Endothelial cell of umbilical vein (primary cell): ENCODE data around the gene NFYC. TPM values are rescaled to one million over a fixed set of nuclear protein-coding genes. Genes with fewer than 3 reads are reported as not detected.

ENCODE experiments used
- BruUV-seq: library from RNA; stranded (reverse); fragments of 400-500 nt; replicated peaks from 2 replicates; lab custom pipeline; 2021; lab: Mats Ljungman, UMichigan
- CTCF ChIA-PET: fragments of 300-600, 350-600 bp; sonication (Branson Sonifier 250); formaldehyde crosslinking; loops from one replicate; lab custom pipeline; 2021; ENCODE audit warnings: antibody characterized with exemption, inconsistent platforms; lab: Charles Lee
- POLR2A ChIA-PET: fragments of 300-600, 350-600 bp; sonication (Branson Sonifier 250); formaldehyde crosslinking; loops from one replicate; lab custom pipeline; 2021; ENCODE audit warnings: antibody characterized with exemption, inconsistent platforms; lab: Charles Lee
- DNase-seq: peaks from one replicate; pipeline ENCODE4 v3.0.0-alpha.2; 2011; ENCODE audit warnings: low read depth, low spot score
- FAIRE-seq: peaks from 2 replicates; lab custom pipeline; 2011; peaks lifted over from hg19 to GRCh38; lab: Jason Lieb, UNC
- H2AFZ ChIP-seq: 2 replicates; pipeline ENCODE4 v1.6.0; 2012; ENCODE audit warnings: low read depth, low read length, control low read depth, inconsistent platforms
- H3K27ac ChIP-seq: 2 replicates; pipeline ENCODE4 v1.5.1; 2011; ENCODE audit warnings: low read depth, mild to moderate bottlenecking, control low read depth, low read length, moderate library complexity; ENCODE audit not compliant: insufficient read depth
- H3K27me3 ChIP-seq, 2 experiments: 2 replicates each; pipeline versions ENCODE4 v1.6.0 to v1.6.1; 2011; ENCODE audit warnings: low read length in 2 of 2, mixed read lengths in 1 of 2; ENCODE audit not compliant: control insufficient read depth in 2 of 2, insufficient read depth in 2 of 2
- H3K36me3 ChIP-seq, 2 experiments: 2 replicates in 1 of 2; 3 replicates in 1 of 2; pipeline ENCODE4 v1.5.1; 2011; ENCODE audit warnings: low read length in 2 of 2, mild to moderate bottlenecking in 1 of 2, moderate library complexity in 1 of 2; ENCODE audit not compliant: control insufficient read depth in 2 of 2, insufficient read depth in 2 of 2; ENCODE audit errors: extremely low read depth in 1 of 2
- H3K4me1 ChIP-seq: 3 replicates; pipeline ENCODE4 v1.5.1; 2011; ENCODE audit warnings: mild to moderate bottlenecking, low read length; ENCODE audit not compliant: control insufficient read depth, insufficient read depth; ENCODE audit errors: extremely low read depth
- H3K4me2 ChIP-seq: 2 replicates; pipeline ENCODE4 v1.6.1; 2011; ENCODE audit warnings: low read length, control low read depth, mixed read lengths; ENCODE audit not compliant: insufficient read depth
- H3K4me3 ChIP-seq, 3 experiments: fragments of 200-600 bp in 1 of 3; sonication (generic), shearing (Covaris generic) in 1 of 3; replicated peaks in 1 of 3; 2 replicates each; pipeline ENCODE4 v1.5.1; 2011 to 2016; ENCODE audit warnings: control low read depth in 3 of 3, low read length in 3 of 3, mild to moderate bottlenecking in 2 of 3, inconsistent platforms in 1 of 3, low read depth in 1 of 3, moderate library complexity in 1 of 3; ENCODE audit not compliant: insufficient read depth in 1 of 3
- H3K79me2 ChIP-seq: 2 replicates; pipeline ENCODE4 v1.6.0; 2012; ENCODE audit warnings: low read length, inconsistent platforms; ENCODE audit not compliant: control insufficient read depth, insufficient read depth
- H3K9ac ChIP-seq: replicated peaks from 2 replicates; pipeline ENCODE3; 2011; ENCODE audit warnings: low read length, control low read depth; ENCODE audit not compliant: insufficient read depth; ENCODE audit errors: extremely low read depth
- H3K9me1 ChIP-seq: replicated peaks from 3 replicates; pipeline ENCODE4 v1.6.0; 2011; ENCODE audit warnings: mild to moderate bottlenecking, low read length; ENCODE audit not compliant: control insufficient read depth, insufficient read depth; ENCODE audit errors: extremely low read depth
- H3K9me3 ChIP-seq: replicated peaks from 2 replicates; pipeline ENCODE4 v1.5.1; 2012; ENCODE audit warnings: low read length, inconsistent platforms; ENCODE audit not compliant: control insufficient read depth, insufficient read depth
- H4K20me1 ChIP-seq: replicated peaks from 2 replicates; pipeline ENCODE3; 2011; ENCODE audit warnings: mild to moderate bottlenecking, low read length; ENCODE audit not compliant: control insufficient read depth, insufficient read depth; ENCODE audit errors: extremely low read depth
- EZH2 ChIP-seq: IDR thresholded peaks from 2 replicates; pipeline ENCODE4 v1.6.1; 2012; ENCODE audit warnings: borderline replicate concordance, low read depth, mild to moderate bottlenecking, moderate library complexity, low read length, inconsistent platforms; ENCODE audit not compliant: severe bottlenecking
- FOS ChIP-seq: IDR thresholded peaks from 2 replicates; pipeline ENCODE4 v1.6.1; 2011; ENCODE audit warnings: mild to moderate bottlenecking, low read length, moderate library complexity, borderline replicate concordance; ENCODE audit not compliant: insufficient read depth
- GATA2 ChIP-seq: IDR thresholded peaks from 2 replicates; pipeline ENCODE4 v1.7.0; 2011; ENCODE audit warnings: low read depth, mild to moderate bottlenecking, moderate library complexity, mixed read lengths, low read length; ENCODE audit not compliant: insufficient read length, insufficient read depth
- JUN ChIP-seq: IDR thresholded peaks from 2 replicates; pipeline ENCODE4 v1.6.1; 2011; ENCODE audit warnings: borderline replicate concordance, low read depth; ENCODE audit not compliant: insufficient read length, insufficient read depth
- MYC ChIP-seq: IDR thresholded peaks from one replicate; pipeline ENCODE4 v1.6.1; 2011; ENCODE audit warnings: mild to moderate bottlenecking, low read depth, low read length
- POLR2A ChIP-seq: IDR thresholded peaks from 2 replicates; pipeline ENCODE4 v1.6.1; 2012; ENCODE audit warnings: low read depth, mild to moderate bottlenecking, control low read depth, low read length
- POLR2AphosphoS5 ChIP-seq: IDR thresholded peaks from 2 replicates; pipeline ENCODE4 v1.6.1; 2012; ENCODE audit warnings: low read depth, mild to moderate bottlenecking, control low read depth, low read length, moderate library complexity; ENCODE audit not compliant: insufficient read depth
- dilution Hi-C: fragments of 300-500 bp; cut with MboI; formaldehyde crosslinking; loops from one replicate; pipeline ENCODE4 v1.15.0; 2019; ENCODE audit warnings: low sequenced_read_pairs; ENCODE audit not compliant: extremely low pct_ligation_motif_present
- intact Hi-C: fragments of 100-400 bp; cut with micrococcal nuclease; formaldehyde crosslinking; loops from one replicate; pipeline ENCODE4 v1.10.0; 2022
- polyA plus RNA-seq, 4 experiments: library from polyadenylated mRNA; depleted of rRNA in 3 of 4; stranded (reverse) in 3 of 4; unstranded in 1 of 4; fragments of >200 nt; gene quantifications; 2 replicates each; pipeline versions ENCODE4 v1.2.1 to v1.2.3, GENCODE V29; 2011 to 2012; ENCODE audit warnings: missing spikeins in 1 of 4
- total RNA-seq: library from RNA; stranded (reverse); gene quantifications from 2 replicates; pipeline ENCODE4 v1.2.3, GENCODE V29; 2021
- TF ChIP-seq, protein P1 (sequence below): IDR thresholded peaks from 2 replicates; pipeline ENCODE4 v1.6.1; 2011; ENCODE audit not compliant: insufficient read depth, insufficient read length
- TF ChIP-seq, protein P2 (sequence below), 2 donors: IDR thresholded peaks; 1 replicate in 1 of 2; 2 replicates in 1 of 2; pipeline ENCODE4 v1.5.1; 2011; ENCODE audit warnings: low read length in 2 of 2, mild to moderate bottlenecking in 2 of 2, moderate library complexity in 2 of 2, control low read depth in 1 of 2, inconsistent platforms in 1 of 2, low read depth in 1 of 2; ENCODE audit not compliant: insufficient read depth in 1 of 2; ENCODE audit errors: extremely low read depth in 1 of 2

The NFYC gene
- total and polyA plus RNA-seq, 2 donors (not counting 3 experiments of a cell fraction or from before 2014, with no cell fraction given): 51.1 to 81.7 TPM

DNA sequence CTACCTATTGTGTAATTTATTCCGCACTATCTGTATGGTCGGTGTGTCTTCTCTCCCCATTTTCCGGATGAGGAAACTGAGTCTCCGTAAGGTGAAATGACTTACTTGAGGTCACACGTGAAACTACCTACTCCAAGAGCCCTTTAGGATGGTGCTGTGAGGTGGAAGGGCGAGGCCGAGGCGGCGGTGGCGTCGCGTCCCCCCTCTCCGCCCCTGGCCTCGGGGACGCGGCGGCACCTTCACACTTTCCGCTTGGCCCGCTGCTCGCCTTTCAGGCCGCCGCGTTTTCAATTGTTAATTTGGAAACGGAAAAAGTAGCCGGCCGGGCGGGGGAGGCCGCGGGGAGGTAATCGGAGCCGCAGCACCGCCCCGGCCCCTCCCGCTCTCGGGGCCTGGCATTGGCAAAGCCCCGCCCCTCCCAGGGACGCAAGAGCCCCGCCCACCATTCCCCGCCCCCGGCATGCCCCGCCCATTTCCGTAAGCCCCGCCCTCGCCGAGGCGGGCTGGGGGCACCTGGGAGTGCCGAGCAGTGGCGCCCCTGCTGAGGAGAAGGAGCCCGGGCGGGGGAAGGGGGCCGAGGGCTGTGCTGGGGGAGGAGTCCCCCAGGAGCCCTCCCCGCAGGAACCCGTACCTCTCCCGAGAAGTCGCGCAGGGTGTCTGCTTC lies 110.7 kb downstream of the NFYC start:
- peak overlapping the region in 2 of 3 experiments; percentile 7 to 29 for H3K4me3 ChIP-seq
- no peak overlapping the region for H3K9ac ChIP-seq
- FAIRE-seq (peak; percentile 73), DNase-seq (peak; percentile 74)
- dilution Hi-C loops: no loop called here
- no peaks in the 10 kb centered on the region for H3K36me3 ChIP-seq
- no peaks in the 10 kb centered on the region for H4K20me1 ChIP-seq
- ChIA-PET POLR2A (no interaction called here), CTCF (no interaction called here)
- H3K9me1 ChIP-seq: no peaks in the 10 kb centered on the region
- peaks cover 0 to under 1% of the 10 kb centered on the region in 2 experiments for H3K27me3 ChIP-seq
- H2AFZ ChIP-seq: peak overlapping the region; percentile 55
- H3K9me3 ChIP-seq: no peaks in the 10 kb centered on the region
- no TSS peak for BruUV-seq
- H3K27ac ChIP-seq: no peak overlapping the region
- TF ChIP-seq POLR2AphosphoS5: no peak
- TF ChIP-seq, protein P1, sequence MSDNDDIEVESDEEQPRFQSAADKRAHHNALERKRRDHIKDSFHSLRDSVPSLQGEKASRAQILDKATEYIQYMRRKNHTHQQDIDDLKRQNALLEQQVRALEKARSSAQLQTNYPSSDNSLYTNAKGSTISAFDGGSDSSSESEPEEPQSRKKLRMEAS: no peak
- no peak for TF ChIP-seq FOS
- TF ChIP-seq, protein P2, sequence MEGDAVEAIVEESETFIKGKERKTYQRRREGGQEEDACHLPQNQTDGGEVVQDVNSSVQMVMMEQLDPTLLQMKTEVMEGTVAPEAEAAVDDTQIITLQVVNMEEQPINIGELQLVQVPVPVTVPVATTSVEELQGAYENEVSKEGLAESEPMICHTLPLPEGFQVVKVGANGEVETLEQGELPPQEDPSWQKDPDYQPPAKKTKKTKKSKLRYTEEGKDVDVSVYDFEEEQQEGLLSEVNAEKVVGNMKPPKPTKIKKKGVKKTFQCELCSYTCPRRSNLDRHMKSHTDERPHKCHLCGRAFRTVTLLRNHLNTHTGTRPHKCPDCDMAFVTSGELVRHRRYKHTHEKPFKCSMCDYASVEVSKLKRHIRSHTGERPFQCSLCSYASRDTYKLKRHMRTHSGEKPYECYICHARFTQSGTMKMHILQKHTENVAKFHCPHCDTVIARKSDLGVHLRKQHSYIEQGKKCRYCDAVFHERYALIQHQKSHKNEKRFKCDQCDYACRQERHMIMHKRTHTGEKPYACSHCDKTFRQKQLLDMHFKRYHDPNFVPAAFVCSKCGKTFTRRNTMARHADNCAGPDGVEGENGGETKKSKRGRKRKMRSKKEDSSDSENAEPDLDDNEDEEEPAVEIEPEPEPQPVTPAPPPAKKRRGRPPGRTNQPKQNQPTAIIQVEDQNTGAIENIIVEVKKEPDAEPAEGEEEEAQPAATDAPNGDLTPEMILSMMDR (IDR thresholded peaks at IDR 0.05; ENCODE audit: extremely low read depth in 1 of 2, insufficient read depth in 1 of 2, low read depth in 1 of 2, low read length in 2 of 2): no peak
- TF ChIP-seq MYC: no peak
- no peak for TF ChIP-seq POLR2A
- no peak for TF ChIP-seq JUN
- TF ChIP-seq EZH2: no peak
- no peak for TF ChIP-seq GATA2
- intact Hi-C loops: no loop called here
- H3K4me2 ChIP-seq: peak overlapping the region; percentile 52
- H3K79me2 ChIP-seq: no peaks in the 10 kb centered on the region
- H3K4me1 ChIP-seq: peaks cover 12% of the 10 kb centered on the region
